HG02763 (cell line): ENCODE measurements around the gene INPP5A.

Source experiments
- ATAC-seq: cut with Tn5 transposase; IDR thresholded peaks from one replicate; pipeline ENCODE4 v1.9.1; 2021; ENCODE audit warnings: mild to moderate bottlenecking, moderate library complexity; ENCODE audit not compliant: unreplicated experiment

Gene INPP5A

DNA sequence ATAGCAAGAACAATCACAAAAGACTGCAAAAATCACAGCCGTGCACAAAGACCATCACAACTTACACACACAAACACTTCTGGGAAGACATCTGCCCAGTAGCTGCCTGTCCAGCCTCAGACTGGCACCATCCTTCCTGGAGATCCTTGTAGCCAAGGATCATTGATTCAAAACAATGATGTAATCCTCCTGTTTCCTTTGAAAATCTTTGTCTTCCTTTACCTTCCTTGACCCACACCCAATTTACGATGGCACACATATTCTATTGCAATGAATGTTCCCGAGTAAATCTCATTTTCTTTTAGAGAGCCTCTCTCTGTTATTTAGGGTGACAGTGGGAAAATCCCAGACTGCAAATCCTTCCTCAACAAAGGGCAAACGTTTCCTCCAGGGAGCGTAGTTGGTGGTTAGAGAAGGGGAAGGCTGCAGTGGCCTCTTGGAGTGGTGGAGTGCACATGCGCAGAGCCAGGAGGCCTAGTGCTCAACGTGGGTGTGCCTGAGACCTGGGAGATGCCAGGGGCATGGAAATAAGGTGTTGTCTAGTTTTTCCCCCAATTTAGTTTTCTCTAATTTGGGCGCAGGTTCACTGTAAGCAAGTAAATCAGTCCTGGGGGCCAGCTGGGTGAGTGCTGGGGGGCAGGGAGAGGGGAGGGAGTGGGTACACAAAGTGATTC is 3.1 kb upstream of the INPP5A start:
- ATAC-seq, result no peak

DNA sequence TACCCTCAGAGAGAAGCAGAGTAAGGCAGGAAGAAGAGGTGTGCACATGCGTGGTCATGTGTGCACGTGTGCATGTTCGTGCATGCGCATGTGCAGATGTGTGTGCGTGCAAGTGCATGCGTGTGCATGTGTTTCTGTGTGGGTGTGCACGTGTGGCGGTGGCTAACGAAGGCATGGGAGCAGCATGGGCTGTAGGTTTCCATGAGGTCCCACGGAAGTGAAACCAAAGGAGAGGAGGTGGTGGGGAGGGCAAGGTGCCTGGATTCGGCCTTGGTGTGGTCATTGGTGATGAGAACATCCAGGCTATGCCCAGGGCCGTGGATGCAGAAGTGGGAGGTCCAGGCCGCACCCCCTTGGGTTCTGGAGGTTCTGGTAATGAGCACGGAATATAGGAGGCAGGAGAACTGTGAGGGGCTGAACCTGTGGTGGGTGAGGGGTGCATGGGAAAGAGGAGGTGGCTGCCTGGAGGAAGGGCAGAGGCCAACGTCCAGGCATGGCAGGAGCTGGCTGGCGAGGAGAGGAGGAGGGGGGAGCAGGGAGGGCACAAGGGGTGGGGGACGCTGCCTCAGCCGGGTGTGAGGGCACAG is 2.4 kb upstream of the INPP5A start:
- no peak for ATAC-seq

DNA sequence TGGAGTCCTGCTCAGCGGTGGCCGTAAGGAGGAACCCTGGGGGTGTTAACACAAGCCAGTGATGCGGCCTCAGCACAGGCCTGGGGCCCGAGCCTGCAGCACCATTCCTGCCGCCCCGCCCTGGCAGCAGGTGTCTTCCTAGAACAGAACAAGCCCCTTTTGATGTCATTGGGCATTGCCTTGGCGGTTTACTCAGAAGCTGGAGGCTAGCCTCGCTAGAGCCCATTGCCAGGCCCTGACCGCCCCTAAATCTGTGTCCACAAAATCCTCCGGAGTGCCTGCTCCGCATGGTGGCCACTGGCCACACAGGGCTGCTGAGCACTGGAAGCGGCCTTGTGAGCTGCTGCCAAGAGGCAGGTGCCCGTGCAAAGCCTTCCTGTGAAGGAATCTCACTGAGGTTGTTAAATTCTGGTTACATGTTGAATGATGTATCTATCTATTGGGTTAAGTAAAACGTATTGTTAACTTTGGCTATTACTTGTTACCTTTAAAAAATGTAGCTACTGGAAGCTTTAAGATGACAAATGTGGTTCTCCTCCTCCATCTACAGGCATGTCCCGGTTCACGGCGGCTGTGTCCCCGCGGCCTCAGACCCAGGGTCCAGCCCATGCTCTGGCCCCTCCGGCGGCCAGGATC is 1.2 kb upstream of the INPP5A start:
- ATAC-seq, result no peak

DNA sequence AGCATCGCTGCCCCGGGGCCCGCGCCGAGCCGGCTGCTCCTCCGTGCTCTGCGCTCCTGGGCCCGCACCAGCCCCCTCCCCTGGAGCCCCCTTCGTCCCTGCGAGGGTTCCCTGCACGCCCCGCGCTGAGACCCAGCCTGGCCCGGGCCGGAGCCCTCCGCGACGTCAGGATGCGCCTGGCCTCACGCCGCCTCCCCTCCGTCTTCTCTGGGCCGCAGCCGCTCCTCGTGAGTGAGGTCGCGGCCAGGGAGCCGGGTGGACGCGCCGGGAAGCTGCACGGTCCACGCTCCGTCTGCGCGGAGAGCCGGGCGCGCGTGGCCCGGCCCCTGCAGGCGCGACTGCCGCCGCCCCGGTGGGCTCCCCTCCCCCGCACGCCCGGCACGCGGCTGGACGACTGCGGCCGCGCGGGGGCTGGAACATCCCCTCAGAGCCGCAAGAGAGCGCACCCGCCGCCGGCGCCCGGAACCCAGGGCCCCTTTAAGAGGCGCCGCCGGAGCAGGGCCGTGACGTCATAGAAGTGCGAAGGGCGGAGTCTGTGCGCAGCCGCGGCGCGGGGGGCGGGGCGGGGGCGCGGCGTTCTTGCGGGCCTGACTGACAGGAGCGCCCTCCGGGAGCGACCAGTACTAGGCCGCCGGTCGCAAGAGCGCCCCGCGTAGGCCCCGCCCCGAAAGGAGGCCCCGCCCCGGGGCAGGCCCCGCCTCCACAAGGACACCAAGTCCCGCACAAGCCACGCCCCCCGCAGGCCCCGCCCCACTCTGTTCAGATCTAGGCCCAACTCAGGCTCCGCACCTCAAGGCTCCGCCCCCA is 507 bp upstream of the INPP5A start:
- ATAC-seq, result peak; percentile 85

DNA sequence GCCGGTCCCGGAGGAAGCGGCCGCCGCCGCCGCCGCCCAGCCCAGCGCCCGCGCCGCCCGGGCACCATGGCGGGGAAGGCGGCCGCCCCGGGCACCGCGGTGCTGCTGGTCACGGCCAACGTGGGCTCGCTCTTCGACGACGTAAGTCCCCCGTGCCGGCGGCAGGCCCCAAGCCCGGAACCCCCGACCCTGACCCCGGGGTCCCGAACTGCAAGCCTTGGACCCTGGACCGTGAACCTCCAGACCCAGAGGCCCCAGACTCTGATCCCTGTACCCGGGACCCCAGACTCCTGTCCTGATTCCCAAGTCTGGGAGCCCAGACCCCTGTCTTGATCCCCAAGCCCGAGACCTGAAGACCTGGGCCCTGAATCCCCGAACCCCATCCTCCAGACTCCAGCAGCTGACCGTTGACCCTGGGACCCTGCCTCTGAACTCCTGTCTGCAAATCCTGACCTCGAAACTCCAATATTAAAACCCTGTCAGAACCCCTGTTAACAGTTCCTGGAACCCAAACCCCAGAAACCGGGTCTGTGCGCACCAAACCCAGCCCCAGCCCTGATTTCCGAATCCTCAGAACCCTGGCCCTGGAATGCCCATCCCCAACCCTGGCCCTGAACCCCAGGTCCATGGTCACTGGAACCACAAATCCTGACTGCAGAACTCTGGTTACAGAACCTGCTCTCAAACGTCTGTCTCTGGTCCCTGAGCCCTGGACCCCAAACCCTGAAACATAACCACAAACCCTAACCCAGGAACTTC is 623 bp downstream of the INPP5A start:
- ATAC-seq, result no peak

DNA sequence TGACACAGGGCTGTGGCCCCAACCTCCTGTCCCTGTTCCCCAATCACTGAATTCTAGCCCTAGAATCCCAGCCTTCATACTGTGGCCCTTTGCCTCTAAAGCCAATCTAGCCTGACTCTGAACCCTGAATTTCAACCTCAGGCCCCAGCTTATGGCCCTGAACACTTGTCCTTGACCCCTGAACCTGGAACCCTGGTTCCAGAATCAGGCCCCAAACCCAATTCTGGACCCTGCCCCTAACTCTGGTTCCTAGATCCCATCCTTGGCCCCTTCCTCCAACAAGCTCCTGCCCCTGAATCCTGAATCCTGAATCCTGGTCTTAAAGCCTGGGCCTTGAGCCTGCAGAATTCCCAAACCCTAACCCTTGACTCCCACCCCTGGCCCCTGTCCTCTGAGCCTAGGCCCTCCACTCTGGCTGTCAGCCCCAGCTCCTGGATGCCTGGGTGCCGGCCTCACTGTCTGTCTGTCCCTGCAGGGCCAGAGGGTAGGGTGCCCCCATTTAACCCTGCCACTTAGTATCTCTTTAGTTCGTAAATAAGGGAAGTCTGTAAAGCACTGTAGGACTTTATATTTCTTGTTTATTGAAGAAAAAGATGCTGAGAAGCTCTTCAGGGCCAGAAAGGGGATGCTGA is 1.3 kb downstream of the INPP5A start:
- no peak for ATAC-seq

DNA sequence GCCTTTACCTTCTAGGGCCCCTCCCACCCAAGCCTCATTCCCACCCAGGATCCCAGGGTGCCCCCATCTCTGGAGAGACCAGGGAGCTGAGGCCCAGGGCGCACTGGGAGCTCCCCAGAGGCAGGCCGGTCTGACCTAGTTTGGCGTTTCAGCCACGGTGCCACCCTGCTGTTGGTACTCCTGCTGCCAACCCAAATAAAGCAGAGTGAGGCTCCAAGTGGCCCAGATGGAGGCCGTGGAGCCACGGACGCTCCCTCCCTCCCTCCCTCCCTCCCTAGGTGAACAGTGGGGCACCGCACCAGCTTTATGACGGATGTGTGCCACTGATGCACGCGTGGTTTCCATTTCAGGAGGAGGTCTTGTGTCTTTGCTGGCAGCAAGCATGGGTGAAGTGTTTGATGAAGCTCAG is 1.8 kb downstream of the INPP5A start:
- ATAC-seq, result no peak

DNA sequence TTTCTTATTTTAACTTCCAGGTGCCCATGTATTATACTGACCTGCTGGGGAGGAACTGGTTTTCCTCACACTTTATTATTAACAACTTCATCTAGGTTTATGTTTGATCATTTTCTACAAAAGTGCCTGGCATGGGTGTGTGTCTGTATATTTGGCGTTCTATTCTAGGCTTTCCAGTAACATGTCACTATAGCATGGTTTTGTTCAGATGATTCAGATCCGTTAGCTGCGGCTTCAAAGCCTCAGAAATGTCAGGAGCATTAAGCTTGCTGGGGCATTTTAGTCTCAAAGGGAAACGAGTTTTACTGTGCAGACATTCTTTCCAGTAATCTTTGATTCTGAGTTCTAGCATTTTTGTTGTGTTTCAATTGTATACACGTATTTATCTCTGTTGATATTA is 2.3 kb downstream of the INPP5A start:
- ATAC-seq, result no peak

DNA sequence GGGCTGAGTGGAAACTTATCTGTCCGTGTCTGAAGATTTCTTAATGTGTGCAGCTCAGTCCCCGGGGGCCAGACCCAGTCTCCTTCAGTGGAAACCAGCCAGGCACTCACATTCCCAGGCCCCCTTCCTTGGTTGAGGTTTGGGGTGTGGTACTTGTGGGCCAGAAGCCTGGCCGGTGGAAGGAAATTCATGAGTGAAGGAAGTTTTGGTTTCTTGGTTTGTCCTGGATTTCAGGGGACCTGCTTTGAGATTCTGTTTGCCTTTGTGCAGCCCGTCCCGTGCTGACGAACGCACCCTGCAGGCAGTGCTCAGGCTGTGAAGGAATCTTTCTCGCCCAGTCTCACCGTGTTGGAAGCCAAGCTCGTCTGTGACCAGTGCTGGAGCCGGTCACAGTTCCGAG is 2.9 kb downstream of the INPP5A start:
- no peak for ATAC-seq

DNA sequence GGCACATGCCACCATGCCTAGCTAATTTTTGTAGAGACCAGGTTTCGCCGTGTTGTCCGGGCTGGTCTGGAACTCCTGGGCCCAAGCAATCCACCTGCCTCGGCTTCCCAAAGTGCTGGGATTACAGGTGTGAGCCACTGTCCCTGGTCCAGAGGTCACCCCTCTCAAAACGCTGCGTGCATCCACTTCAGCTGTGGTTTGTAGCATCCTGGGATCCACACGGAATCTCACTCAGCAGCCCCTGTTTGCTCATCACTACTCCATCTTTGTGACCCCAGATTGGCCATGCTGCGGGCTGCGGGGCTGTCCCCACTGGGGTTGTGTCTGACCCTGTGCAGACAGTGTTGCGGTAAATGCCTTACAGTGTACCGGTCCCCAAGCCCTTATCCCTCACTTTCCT is 3.5 kb downstream of the INPP5A start:
- ATAC-seq, result no peak

DNA sequence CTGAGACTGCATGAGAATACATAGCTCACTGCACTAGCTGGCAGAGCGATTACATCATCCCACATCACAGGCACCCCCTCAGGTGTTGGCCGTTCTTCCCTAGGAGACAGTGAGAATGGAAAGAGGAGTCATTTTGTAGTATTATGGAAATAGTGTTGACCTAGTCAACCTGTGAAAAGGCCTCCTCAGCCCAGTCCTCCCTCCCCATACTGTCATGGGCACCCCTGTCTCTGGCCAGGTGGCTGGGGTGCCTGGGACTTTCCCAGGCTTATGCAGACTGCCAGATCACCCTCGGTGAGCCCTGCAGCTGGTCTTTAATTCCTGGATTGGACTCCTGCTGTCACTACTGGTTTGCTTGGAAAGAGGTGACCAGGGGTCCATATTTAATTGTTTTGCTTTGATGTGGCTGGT is 4.0 kb downstream of the INPP5A start:
- ATAC-seq, result no peak

DNA sequence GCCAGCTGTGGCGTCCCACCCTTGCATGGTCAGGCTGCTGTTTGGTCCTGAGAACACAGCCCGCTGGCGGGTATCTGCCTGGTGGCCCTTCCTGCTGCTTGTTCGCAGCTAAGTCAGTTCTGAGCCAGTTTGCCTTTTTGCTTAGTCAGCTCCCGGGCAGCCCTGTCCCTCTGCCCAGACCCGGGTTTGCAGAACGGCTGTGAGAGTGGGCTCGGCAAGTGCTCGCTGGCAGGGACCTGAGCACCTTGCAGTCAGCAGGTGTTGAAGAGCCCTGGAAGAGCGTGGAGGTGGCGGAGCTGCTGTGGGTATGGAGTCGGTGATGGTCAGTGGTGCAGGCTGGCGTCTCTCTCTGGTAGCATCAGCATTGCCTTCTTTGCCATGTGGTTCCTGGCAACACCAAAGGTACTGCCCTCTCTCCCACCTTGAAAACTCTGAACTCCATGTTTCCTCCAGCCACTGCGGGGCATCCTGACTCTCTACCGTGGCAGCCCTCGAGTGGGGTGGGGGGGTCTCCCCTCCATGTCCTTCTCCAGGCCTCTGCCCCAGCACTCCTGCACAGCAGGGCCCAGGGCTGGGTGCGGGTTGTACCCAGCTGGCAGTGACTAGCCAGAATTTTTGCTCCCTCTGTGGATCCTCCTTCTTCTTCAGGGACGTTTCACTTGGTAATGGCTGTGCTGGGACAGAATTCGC is 4.6 kb downstream of the INPP5A start:
- no peak for ATAC-seq

DNA sequence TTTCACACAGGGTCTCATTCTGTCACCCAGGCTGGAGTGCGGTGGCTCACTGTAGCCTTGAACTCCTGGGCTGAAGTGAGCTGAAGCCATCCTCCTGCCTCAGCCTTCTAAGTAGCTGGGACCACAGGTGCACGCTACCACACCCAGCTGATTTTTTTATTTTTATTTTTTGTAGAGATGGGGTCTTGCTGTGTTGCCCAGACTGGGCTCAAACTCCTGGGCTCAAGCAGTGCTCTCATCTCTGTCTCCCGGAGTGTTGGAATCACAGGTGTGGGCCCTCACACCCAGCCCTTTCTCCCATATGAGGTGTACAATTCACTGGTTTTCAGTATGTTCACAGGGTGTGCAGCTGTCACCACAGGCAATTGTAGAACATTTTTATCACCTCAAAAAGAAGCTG is 5.2 kb downstream of the INPP5A start:
- ATAC-seq, result no peak

DNA sequence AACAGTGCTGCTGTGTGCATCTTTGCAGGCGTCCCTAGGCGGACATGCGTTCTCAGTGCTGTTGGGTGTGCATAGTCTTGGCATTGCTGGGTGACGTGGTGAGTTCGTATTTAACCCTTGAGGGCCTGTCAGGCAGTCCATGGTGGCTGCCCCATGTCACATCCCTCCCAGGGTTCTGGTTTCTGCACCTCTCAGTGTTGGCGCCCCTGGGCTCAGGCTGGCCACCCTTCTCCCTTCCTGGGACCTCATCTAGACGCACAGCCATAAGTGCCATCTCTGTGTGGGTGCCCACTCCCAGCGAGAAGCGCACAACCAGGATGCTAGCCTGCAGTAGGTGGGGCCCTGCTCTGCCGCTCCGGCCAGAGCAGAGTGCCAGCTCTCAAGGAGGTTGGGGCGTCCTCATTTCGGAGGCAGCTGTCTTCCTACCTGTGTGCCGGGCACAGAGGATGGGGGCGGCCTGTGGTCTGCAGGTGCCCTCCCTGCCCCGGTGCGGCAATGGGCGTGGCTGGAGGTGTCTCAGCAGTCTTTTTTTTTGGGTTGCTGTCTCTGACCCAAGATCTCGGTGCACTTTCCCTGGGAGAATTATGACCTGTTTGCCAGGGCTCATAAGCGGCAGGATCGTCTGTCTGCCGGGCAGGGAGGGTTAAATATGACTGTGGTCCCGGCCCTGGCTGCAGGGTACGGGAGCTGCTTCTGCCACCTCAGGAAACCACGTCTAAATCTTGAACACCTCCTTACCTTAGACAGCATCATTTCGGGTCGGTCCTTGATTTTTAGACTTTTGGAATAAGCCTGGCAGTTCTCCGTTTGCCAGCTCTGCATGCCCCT is 6.5 kb downstream of the INPP5A start:
- ATAC-seq, result no peak

DNA sequence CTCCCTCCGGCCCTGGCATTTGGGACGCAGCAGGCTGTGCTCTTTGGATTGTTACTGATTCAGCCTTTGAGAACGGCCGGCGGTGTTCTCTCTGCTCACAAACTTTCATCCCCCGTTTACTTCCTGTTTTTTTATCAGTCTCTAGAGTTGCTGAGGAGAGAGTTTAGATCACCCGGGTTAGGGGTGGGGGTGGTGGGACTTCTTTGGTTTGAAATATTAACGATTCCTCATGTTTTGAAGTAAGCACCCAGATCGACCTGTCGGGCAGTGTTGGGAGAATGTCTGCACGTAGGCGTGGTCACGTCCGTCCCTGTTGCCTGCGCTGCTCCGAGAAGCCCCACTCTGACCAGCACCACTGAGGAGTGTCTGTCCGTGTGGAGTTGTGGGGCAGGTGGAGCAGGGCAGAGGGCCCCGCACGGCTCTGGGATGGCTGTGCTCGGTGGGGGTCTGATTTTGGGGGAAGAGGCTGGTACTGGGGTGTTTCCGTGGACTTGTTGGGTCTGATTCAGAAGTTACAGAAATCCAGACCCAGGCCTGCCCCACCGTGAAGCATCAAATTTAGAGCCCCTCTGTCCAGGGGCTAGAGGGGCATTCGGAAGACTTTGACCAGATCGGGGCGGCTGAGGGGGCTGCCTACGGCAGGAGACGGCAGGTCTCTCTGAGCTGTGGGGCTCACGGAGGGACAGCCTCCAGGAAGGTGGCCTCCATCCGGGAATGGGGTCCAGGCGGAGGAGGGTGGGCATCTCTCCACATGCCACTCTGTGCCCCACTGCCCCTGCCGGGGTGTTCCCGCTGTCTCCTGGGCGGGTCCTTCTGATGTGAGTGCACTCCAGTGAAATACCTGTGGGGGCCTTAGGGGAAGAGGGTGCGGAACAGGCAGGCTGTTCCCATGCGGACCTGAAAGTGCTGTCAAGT is 7.4 kb downstream of the INPP5A start:
- ATAC-seq, result no peak

DNA sequence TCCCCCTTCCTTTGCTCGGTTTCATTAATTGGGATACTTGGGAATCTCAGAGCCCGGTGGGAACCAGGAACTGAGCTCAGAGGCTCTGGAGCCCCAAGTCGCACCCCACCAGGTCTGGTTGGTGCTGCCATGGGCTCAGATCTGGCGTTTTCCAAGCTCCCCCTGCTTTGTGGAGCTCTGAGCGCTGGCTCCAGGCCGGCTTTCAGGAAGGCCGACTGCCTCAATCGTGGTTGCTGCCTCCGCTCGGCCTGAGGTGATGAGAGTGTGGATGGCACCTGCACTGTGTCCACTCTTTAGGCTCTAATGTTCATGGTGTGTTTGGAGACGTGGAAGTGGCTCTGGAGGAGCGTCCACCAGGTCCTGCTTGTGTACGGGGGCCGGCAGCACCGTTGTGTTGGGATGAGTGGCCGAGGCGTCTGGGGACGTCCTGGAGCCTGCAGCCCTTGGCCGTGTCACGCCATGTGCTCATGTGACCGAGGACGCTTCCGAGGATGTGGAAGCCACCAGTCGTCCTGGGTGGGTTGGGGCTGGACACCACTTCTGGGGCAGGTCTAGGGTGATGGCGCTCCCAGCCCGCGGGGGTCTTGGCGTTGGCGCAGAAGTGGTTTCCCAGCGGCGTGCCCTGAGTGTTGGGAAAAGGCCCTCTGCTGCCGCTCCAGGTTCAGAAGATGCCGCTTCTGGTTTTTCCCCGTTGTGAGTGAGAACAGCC is 8.2 kb downstream of the INPP5A start:
- no peak for ATAC-seq
